Measurements from ENCODE around the gene RBM10. TPM values are rescaled to one million over a fixed set of nuclear protein-coding genes. Genes with fewer than 3 reads are reported as not detected.

The RBM10 gene
- total and polyA plus RNA-seq, 2 of the 13 experiments (the other 11 are each of a cell fraction or from before 2014, with no cell fraction given), result 15.9 to 43.1 TPM

DNA sequence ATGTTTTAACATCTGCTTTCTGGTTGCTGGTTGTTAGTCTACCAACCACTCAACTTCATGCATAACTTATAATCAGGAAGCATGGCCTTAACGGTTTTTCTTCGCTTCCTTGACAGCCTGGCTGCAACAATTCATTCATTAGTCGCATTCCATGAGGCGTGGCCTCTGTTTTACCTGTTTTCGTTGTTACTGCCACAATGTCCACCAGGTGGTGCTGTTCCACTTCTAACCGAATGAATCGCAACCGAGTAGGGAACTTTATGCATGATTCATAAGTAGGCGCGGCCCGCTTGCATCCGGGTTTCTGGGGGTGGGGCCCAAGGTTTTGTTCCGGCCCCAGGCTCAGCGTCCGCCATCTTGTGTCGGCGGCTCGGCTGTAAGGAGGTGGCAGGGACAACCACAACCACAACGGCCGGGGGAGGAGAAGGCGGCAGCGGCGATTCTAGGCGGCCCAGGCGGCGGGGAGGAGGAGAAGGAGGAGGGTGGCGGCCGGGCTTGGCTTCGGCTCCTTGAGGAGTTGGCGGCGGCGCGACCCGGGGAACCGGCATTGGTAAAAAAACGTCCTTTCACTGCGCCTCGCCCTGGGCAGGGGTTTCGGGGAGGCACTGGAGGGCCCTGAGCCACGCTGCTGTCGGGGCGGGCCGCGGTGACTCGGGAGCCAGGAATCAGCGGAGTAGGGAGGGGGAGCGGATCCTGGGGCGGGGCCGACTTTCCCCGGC is 48.6 kb downstream of the RBM10 start, which contains the start of gene UBA1 (continued):
- peak; percentile 42; the same call in 1 of the 2 replicates for TF ChIP-seq UBTF (CRISPR knock-in tag; IDR thresholded peaks at IDR 0.05)
- peak; percentile 44; the same call in 1 of the 2 replicates for TF ChIP-seq ZFY (CRISPR knock-in tag; IDR thresholded peaks at IDR 0.05)
- TF ChIP-seq, protein P1, sequence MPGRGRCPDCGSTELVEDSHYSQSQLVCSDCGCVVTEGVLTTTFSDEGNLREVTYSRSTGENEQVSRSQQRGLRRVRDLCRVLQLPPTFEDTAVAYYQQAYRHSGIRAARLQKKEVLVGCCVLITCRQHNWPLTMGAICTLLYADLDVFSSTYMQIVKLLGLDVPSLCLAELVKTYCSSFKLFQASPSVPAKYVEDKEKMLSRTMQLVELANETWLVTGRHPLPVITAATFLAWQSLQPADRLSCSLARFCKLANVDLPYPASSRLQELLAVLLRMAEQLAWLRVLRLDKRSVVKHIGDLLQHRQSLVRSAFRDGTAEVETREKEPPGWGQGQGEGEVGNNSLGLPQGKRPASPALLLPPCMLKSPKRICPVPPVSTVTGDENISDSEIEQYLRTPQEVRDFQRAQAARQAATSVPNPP (CRISPR knock-in tag; IDR thresholded peaks at IDR 0.05), result no peak
- TF ChIP-seq TAF1 (CRISPR knock-in tag; IDR thresholded peaks at IDR 0.05), result peak; percentile 53; the same call in 1 of the 2 replicates
- no peak for TF ChIP-seq ONECUT2 (CRISPR knock-in tag; IDR thresholded peaks at IDR 0.05)
- no peak for TF ChIP-seq ZNF670 (CRISPR knock-in tag; IDR thresholded peaks at IDR 0.05; ENCODE audit: borderline replicate concordance)
- peak; percentile 10; the same call in 1 of the 2 replicates for TF ChIP-seq ETV5 (CRISPR knock-in tag; IDR thresholded peaks at IDR 0.05; ENCODE audit: borderline replicate concordance)
- TF ChIP-seq ARID5B (CRISPR knock-in tag; IDR thresholded peaks at IDR 0.05), result no peak
- TF ChIP-seq SATB2 (CRISPR knock-in tag; IDR thresholded peaks at IDR 0.05), result no peak
- TF ChIP-seq PPARG (CRISPR knock-in tag; conservative IDR thresholded peaks at IDR 0.05), result no peak
- peak; percentile 48; the same call in 1 of the 2 replicates for TF ChIP-seq ZNF780A (CRISPR knock-in tag; IDR thresholded peaks at IDR 0.05)
- TF ChIP-seq PAX8 (CRISPR knock-in tag; IDR thresholded peaks at IDR 0.05; ENCODE audit: borderline replicate concordance), result no peak
- TF ChIP-seq MEF2D (CRISPR knock-in tag; IDR thresholded peaks at IDR 0.05), result peak; percentile 53; the same call in 1 of the 2 replicates
- no peak for TF ChIP-seq JARID2 (CRISPR knock-in tag; IDR thresholded peaks at IDR 0.05; ENCODE audit: insufficient replicate concordance)
- no peak for TF ChIP-seq CERS6 (CRISPR knock-in tag; IDR thresholded peaks at IDR 0.05)
- TF ChIP-seq TOPORS (CRISPR knock-in tag; IDR thresholded peaks at IDR 0.05), result no peak
- TF ChIP-seq CHD2 (IDR thresholded peaks at IDR 0.05; ENCODE audit: low read depth, low read length), result no peak
- no peak for TF ChIP-seq ZNF570 (CRISPR knock-in tag; IDR thresholded peaks at IDR 0.05; ENCODE audit: borderline replicate concordance)
- TF ChIP-seq, protein P2, sequence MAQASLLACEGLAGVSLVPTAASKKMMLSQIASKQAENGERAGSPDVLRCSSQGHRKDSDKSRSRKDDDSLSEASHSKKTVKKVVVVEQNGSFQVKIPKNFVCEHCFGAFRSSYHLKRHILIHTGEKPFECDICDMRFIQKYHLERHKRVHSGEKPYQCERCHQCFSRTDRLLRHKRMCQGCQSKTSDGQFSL (CRISPR knock-in tag; IDR thresholded peaks at IDR 0.05), result no peak
- TF ChIP-seq ZNF768 (CRISPR knock-in tag; IDR thresholded peaks at IDR 0.05), result 0 out of 2 replicates have a peak, but pooled peaks have one; percentile 26
- TF ChIP-seq KAT7 (CRISPR knock-in tag; IDR thresholded peaks at IDR 0.05; ENCODE audit: borderline replicate concordance), result peak; percentile 42; the same call in 1 of the 2 replicates
- no peak for TF ChIP-seq TGIF2 (CRISPR knock-in tag; IDR thresholded peaks at IDR 0.05)

Measured in HepG2 (cell line).